ENCODE results near the gene DAGLA.
"Not testable (repeated sequence)": the region's sequence is repeated elsewhere in the genome, so short reads cannot be mapped to it uniquely, and the experiment has no call there.

DAGLA gene

DNA sequence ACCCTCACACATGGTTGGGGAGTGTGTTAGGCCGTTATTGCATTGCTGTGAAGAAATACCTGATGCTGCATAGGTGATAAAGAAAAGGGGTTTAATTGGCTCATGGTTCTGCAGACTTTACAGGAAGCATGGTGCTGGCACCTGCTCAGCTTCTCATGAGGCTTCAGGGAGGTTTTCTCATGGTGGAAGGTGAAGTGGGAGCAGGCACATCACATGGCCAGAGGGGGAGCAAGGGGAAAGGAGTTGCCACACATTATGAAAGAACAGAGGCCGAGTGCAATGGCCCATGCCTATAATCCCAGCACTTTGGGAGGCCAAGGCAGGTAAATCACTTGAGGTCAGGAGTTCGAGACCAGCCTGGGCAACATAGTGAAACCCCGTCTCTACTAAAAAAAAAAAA lies 19.2 kb upstream of the DAGLA start:
- DNase-seq (ENCODE audit: low read depth in 2 of 2): not testable (repeated sequence)

DNA sequence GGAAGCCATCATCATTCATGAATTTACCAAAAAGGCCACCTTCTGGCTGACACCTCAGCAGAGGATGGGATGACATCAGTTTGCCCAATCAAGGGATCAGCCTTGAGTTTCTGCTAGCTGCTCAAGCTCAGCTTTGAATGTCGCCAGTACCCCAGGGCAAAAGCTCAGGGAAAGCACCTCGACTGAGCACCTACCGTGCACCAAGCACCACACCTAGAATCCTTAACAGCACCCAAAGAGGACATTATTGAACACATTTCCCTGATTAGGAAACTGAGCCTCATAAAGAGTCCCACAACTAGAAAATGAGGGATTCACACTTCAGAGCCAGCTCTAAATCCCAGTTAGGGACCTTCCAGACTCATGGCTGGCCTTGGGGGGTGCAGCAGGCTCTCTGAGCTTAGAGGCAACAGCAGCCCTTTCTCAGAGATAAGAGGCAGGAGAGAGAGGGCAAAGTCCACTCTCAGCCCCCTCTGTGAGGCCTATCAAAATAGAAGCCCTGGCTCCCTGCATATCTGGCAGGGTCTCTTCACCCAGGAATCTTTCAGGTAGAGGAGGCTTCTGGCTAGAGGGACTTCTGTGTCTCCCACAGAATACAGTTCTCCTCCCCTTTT lies 13.4 kb upstream of the DAGLA start:
- no peak for DNase-seq (ENCODE audit: low read depth in 2 of 2)

DNA sequence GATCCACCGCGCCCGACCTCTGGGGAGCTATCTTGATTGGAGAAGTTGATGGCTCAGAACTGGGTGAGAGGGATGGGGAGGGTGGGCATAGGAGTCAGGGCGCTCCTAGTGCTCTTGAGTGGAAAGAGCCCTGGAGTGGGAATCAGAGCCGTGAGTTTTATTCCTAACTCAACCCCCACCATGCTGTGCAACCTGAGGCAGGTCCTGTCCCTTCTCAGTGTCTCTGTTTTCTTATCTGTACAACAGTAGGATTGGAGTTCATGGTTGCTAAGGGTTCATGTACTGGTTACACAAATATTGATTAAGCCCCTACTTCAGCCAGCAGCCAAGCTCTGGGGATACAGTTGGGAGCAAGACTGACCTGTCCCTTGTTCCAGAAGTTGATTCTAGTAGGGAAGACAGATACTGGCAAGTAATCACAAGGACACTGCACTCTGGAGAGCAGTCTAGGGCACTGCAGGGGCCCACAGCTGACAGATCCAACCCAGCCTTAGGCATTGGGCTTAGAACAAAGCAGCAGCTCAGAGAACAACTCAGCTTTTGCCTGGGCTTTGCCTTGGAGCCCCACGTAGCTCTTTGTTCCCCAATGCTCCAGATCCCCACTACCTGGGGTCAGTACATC lies 12.4 kb upstream of the DAGLA start:
- no peak for DNase-seq (ENCODE audit: low read depth in 2 of 2)

- no peak for DNase-seq (ENCODE audit: low read depth in 2 of 2)
These were observed 10.8 kb upstream of the DAGLA start for GRCh38 chr11:61669417-61669816.

- DNase-seq (ENCODE audit: low read depth in 2 of 2): no peak
These were observed 9.6 kb upstream of the DAGLA start for GRCh38 chr11:61670626-61671025.

- DNase-seq (ENCODE audit: low read depth in 2 of 2): no peak
These were observed 8.7 kb upstream of the DAGLA start for GRCh38 chr11:61671527-61671926.

GRCh38 chr11:61673946-61674467 lies 6.2 kb upstream of the DAGLA start:
- not testable (repeated sequence) for DNase-seq (ENCODE audit: low read depth in 2 of 2)

DNA sequence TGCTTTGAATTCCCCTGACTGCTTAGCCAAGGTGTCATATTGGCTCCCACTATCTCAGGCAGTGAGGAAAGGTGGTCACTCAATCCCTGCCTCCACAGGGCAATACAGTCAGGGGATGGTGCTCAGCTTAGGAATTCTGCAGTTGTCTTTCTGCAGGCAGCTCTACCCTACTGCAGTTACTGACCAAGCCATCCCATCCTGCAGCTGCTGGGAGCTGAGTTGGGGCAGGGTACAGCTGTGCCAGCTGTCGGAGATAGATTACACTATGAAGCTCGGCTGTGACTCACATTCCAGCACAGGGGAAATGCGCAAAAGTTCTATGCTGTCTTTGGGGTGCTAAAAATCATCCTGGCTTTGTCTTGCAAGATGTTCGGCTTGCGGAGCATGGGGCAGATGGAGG lies 4.4 kb upstream of the DAGLA start:
- DNase-seq (ENCODE audit: low read depth in 2 of 2): no peak

DNA sequence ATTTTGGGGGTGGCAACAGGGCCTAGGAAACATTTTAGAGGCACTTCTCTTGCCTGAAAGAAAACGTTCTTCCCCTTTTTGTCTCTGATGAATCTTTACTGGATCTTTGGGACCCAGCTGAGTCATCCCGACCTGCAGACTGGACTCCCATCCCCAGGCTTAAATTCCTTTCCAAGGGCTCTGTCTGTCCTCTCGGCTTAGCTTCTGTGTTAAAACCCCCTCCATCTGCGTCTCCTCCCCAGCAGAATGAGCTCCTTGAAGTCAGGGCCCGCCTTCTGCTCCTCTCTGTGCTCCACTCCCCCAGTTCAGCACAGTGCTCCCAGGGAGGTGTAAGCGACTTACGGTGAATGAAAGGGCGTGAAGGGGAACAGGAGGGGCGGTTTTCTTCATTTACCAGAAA lies 895 bp upstream of the DAGLA start:
- no peak for DNase-seq (ENCODE audit: low read depth in 2 of 2)

DNA sequence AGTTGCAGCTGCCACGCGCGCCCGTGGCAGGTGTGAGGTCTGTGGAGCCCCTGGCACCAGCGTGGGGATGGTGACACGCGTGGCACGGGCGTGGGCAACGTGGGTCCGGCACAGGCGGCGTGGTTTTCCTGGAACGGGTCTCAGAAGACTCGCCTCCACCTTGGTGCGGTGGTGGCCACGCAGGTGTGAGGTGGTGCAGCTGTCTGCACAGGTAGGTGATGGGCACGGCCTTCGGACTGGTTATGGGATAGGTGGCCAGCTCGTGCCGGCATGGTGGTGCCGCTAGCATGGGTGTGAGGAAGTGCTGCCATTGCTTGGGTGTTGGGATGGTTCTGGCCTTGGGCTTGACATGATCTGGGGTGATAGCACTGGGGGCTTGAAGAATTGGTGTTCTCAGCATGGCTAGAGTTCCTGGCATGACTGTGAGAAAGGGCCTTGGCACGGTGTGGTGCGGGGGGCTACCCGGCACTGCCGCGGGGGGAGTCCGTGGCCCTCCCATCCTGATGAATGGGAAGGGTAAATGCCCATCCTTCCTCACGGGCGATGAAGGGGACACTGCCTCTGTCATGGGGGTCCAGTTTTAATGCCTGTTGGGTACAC lies 531 bp downstream of the DAGLA start:
- no peak for DNase-seq (ENCODE audit: low read depth in 2 of 2)

GRCh38 chr11:61682093-61682732 lies 2.0 kb downstream of the DAGLA start:
- DNase-seq (ENCODE audit: low read depth in 2 of 2): no peak

- DNase-seq (ENCODE audit: low read depth in 2 of 2): no peak
These were observed 2.9 kb downstream of the DAGLA start for GRCh38 chr11:61682906-61683675.

DNA sequence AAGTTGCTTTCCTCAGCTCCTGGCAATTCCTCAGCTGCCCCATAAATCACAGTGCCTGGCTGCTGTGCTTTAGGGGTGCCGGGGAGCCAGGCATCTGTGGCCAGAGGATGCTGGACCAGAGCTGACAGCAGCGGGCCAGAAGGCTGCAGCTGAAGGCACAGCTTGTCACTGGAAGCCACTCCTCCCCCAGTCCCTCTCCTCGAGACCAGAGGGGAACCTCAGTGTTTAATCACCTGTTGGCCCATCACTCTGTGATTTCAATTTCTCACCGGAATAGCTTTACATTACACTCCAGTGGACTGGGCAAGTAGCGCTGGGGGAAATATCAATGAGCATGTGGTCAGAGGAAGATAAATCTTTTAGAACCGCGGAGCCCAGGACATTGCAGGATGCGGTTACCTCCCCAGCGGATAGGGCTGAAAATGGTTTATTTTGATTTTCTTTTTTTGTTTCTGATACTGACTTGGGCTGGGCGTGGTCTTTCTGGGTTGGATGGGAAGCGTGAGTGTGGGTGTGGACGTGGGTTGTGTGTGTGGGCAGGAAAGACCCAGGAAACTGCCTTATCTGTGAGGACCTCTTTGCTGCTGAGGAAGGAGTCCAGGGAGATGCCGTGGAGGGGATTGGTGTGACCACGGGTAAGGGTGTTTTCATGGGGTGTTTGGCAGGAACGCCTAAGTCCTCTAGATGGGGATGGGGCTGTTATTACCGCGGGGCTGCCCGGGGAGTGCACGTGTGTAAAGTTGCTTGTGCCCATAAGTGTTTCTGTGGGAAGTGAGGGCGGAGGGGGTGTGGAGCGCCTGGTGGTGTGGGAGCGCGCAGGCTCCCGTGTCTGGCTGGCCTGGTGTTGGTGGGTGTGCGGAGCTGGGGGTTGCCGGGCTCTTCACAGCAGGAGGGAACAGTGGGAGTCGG lies 4.0 kb downstream of the DAGLA start:
- peak; percentile 29 to 31 for DNase-seq (ENCODE audit: low read depth in 2 of 2)

GRCh38 chr11:61684870-61685616 lies 4.9 kb downstream of the DAGLA start:
- DNase-seq (ENCODE audit: low read depth in 2 of 2): no peak

GRCh38 chr11:61685617-61685967 lies 5.4 kb downstream of the DAGLA start:
- no peak for DNase-seq (ENCODE audit: low read depth in 2 of 2)

DNA sequence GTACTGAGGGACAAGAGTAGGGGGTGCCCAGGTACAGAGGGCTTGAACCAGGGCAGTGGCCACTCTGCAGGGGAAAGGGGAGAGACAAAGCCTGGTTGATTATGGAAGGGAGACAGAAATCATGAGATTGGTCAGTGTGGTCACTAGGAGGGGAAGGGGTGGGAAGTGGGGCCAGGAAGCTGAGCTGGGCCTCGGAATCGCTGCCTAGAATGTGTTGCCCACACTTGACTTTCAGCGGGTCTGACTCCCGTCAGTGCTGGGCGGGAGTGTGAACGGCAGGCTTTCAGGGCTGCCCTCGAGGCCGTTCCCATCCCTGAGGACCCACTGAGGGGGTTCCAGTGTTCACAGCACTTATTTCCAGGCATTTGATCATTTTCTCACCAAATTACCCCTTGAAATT lies 5.9 kb downstream of the DAGLA start:
- DNase-seq (ENCODE audit: low read depth in 2 of 2): no peak

DNA sequence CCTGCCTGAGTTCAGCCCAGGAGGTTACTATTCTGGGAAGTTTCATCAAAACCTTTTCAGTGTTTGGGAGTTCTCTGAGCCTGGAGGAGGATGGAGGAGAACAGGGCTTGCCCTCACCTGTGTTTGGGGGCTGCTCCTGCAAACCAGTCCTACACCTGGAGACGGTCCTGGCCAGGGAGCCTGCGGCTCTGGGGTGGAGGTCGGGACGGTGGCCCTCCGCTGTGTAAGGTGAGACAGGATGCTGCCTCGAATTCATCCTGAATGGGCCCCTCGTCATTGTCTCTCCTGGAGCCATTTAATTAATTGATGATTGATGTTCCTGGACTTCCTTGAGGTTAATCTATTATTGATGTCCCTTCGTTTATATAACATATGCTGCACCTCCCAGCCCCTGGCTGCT lies 6.3 kb downstream of the DAGLA start:
- no peak for DNase-seq (ENCODE audit: low read depth in 2 of 2)

DNA sequence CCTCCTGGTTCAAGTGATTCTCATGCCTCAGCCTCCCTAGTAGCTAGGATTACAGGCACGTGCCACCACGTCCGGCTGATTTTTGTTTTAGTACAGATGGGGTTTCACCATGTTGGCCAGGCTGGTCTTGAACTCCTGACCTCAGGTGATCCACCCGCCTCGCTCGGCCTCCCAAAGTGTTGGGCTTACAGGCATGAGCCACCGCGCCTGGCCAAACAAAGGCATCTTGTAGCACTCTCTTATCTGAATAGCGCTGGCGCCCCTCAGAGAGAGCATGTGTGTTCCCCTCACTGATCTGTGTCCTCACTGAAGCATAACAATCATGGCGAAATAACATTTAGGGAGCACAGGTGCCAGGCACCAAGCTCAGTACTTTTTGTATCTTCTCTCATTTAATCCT lies 7.2 kb downstream of the DAGLA start:
- DNase-seq (ENCODE audit: low read depth in 2 of 2): no peak

GRCh38 chr11:61688365-61689163 lies 8.4 kb downstream of the DAGLA start:
- DNase-seq (ENCODE audit: low read depth in 2 of 2): no peak

DNA sequence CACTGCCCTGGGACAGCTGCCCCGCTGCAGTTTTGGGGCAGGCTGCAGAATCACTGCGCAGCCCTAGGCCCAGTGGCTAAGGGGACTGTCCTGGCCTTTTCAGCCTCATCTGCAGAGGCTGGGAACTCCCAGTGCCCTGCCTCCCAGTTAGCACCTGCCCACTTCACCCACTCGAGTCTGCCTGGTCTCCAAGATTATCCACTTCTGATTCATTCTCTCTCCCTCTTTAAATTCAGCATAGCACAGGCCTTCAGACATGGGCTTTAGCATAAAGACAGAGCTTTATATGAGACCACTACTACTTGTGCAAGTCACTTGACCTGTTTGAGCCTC lies 8.9 kb downstream of the DAGLA start:
- no peak for DNase-seq (ENCODE audit: low read depth in 2 of 2)
